Activated CD4-positive, alpha-beta T cell treated with anti-CD3 and anti-CD28 coated beads for 48 hours (primary cell): Measurements from ENCODE around the gene CNTNAP2.

ENCODE experiments used
- DNase-seq: peaks from one replicate; pipeline ENCODE4 v3.0.0-alpha.2; 2020

Gene CNTNAP2

DNA sequence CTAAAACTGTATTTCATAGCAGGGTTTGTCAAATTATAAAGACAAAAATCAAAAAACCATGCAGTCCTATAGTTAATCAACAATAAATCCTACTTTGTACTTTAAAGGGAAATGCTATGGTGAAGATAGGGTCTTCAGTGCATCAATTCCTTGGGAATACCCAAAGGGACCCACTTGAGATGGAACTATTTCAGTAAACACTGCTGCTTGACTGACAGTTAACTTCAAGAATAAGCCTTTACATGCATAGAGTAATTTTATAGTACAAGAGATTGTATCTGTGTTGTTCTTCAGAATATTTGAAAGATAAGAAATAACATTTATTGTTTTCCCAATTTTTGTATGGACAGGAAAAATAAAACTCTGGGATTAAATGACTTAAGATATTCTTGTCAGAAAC, 1179.6 kb downstream of the CNTNAP2 start:
- DNase-seq: no peak

DNA sequence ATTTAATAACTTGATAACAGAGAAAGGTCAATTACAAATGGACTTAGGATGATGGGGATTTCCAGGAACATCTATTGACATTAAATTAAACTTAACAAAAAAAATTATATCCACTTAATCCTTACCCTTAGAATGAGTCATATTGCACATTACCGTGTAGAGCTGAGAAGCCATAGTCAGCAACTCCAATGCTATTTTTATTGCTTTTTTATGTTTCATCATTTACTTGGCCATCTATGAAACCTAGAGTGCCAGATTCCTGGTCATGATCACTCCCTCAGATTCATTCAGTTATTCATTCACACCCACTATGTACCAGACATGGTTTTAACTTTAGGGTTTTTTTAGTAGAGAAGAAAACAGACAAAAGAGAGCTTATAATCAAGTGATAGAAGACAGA, 1180.4 kb downstream of the CNTNAP2 start:
- DNase-seq: no peak

GRCh38 chr7:147298611-147299043, 1182.0 kb downstream of the CNTNAP2 start:
- DNase-seq: no peak

DNA sequence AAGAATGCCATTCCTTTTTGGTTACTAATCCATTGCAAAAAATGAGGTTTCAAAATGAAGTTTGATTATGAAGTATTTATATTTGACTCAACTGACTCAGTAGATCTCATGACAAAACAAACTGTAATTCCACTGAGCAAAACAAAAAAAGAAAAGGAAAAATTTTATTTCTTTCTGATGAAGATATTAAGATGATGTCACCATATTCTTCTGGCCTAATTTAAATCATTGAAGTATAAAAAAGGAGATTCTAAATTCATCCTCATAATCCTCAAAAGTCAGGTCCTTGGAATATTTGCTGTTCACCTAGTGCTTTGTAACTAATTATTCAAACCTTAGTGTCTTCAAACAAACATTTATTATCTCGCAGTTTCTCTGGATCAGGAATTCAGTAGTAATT, 1183.7 kb downstream of the CNTNAP2 start:
- DNase-seq: no peak

- DNase-seq: no peak
Observed at GRCh38 chr7:147304376-147304775, 1187.8 kb downstream of the CNTNAP2 start.

GRCh38 chr7:147305827-147306226, 1189.2 kb downstream of the CNTNAP2 start:
- no peak for DNase-seq

- DNase-seq: no peak
Observed at GRCh38 chr7:147308539-147308938, 1191.9 kb downstream of the CNTNAP2 start.

GRCh38 chr7:147311336-147311735, 1194.7 kb downstream of the CNTNAP2 start:
- no peak for DNase-seq

- no peak for DNase-seq
Observed at GRCh38 chr7:147321504-147321903, 1204.9 kb downstream of the CNTNAP2 start.

DNA sequence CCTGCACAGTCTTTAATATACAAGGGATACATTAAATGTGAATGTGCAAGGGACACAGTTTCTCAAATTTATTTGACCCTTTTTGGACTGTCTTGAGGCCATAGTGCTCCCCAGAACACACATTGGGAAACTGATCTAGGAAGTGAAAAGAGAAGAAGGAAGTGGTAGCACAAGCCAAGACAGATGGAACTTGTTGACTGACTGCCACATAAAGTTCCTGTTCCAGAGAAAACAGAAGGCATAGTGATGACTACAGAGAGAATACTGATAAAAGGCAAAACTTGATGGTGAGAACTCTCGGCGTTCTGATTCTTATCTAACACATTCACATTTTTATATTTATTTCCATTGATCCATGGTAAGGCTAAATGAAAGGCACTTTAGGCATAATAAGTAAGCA, 1216.4 kb downstream of the CNTNAP2 start:
- no peak for DNase-seq

DNA sequence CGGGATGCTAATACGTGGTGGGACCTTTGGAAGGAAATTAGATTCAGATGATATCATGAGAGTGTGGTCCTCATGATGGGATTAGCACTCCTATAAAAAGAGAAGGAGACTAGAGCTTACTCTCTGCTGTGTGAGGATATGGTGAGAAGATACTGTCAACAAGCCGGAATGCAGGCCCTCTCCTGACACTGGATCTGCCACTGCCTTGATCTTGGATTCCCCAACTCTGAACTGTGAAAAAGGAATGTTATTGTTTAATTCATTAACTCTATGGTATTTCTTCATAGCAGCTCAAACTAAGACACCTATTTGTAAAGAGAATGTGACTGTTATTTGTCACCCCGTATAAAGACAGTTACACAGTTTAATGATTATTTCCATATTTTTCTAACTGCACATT, 1246.5 kb downstream of the CNTNAP2 start:
- no peak for DNase-seq

- DNase-seq: no peak
Observed at GRCh38 chr7:147376192-147376591, 1259.6 kb downstream of the CNTNAP2 start.

- DNase-seq: no peak
Observed at GRCh38 chr7:147380926-147381325, 1264.3 kb downstream of the CNTNAP2 start.

DNA sequence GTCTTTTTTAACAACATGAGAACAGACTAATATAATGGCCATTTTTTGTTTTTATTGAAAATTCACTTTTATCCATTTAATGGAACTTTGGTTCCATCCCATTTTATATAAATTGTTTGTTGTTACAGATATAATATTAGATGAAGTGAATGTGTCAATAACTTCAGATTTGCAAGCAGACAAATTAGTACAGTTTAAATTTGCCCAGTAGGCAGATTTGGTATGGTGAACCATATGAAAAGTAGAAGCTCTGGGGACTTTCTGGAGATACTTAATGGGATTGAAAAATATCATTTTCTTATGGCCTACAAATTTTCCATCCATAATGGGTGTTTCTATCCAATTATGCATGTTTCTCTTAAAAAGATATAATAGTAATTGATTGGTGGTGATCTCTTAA, 1277.7 kb downstream of the CNTNAP2 start:
- no peak for DNase-seq

GRCh38 chr7:147400221-147400689, 1283.7 kb downstream of the CNTNAP2 start:
- no peak for DNase-seq

DNA sequence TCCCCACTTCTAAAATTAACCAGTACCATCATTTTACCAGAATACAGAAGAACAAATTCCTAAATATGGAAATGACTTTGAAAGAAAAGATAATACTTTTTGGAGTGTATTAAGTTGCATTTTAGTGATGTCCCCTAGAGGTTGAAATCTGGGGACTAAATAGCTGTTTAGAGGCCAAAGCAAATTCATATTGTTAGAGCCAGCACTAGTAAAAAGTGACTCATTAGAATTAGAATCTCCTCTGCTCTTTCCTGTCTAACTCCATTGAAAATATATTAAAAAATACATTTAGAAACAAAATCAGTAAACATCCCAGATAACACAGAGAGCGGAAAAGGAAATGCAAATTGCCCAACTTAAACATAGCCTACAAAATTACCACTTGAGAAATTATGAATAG, 1284.3 kb downstream of the CNTNAP2 start:
- no peak for DNase-seq

DNA sequence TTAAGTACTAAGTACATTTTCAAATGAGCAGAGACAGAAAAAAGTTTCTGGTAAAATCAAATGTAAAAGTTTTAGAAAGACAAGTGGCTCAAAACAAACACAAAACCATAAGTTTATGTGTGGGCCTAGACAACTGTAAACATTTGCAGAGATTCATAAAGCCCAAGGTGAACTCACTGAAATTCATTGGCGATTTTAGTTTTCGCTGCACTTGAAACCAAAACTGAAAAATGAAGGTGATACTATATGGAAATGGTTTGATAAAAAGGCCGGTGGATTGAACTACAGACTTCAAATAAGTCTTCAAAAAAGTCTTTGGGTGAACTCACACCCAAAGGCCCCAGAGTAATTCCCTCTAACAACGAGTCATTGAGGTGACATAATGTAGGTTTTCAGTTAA, 1289.0 kb downstream of the CNTNAP2 start:
- DNase-seq: no peak

DNA sequence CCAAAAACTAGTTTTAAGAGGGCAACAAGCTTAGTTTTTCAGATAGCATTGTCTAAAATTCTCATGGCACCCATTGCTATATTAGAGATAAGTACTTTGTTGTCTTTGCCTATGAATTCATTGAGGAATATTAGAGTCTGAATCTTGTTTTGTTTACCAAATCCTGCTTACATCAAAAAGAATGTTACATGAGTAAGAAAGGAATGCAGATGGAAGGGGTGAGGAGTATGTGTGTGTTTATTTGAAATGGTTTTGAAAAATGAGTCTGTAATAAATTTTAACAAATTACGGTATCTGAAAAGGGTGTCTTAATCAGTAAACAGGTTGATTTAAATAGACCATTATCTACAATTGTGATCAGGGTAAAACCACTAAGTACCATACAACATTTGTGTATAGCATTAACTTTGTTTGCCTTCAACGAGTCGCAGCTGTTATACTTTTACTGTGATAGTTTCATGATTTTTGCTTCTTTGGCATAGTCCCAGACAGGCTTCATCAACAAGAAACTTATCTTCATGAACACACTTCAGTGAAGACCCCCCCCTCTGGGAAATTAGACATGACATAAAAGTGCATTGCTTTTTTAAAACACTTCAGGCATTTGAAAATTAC, 1290.0 kb downstream of the CNTNAP2 start:
- no peak for DNase-seq

DNA sequence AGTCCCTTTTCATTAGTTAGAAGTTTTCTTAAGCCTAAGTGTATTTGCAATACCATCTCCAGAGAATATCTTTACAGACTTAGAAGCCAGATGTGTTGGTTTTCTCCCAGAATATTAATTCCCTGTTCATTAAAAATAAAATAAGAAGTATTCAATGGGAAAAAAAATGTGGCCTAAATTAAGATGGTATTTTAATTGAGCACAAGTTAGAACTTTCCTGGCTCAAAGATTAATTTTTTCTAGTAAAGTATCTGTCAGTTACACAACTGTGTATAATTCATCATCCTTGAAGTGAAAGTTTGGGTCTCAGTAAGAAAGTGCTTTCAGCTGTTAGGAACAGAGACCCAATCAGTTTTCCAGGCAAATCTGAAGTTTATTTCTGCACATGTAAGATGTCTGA, 1294.5 kb downstream of the CNTNAP2 start:
- DNase-seq: no peak

DNA sequence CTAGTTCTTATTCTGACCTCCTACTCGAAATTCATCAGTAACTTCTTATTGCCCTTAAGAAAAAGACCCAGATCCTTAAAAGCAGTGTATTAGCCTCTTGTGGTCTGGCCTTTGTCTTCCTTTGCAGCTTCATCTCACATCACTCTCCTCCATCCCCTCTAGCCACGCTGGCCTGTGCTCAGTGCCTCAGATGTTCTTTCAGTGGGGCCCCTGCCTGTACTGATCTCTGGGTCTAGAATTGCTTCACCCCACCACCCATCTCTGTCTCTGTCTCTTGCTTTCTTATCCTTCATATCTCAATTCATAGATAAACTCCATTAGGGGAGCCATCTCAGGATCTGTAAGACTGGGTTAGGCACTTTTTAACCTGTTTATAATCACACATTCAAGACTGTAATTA, 1295.5 kb downstream of the CNTNAP2 start:
- DNase-seq: no peak

GRCh38 chr7:147412782-147413556, 1296.4 kb downstream of the CNTNAP2 start:
- no peak for DNase-seq

- no peak for DNase-seq
Observed at GRCh38 chr7:147413557-147413870, 1296.9 kb downstream of the CNTNAP2 start.

DNA sequence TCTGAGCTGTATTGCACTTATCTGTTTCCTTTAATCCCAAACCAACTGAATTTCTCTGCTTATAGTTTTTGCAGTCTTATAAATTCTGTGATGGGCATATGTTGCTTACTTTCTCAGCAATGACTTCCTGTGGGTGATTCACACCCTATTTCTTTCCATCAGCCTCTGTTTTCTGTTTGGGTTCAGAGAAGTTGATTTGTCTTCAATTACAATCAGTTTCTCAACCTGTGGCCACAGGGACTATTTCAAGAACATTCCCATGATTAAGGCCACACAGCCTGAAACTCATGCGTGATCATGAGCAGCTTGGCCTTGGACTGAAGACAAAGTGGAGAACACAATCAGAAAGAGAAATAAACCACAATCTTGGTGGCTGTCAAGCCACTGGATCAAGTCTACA, 1299.4 kb downstream of the CNTNAP2 start:
- no peak for DNase-seq

DNA sequence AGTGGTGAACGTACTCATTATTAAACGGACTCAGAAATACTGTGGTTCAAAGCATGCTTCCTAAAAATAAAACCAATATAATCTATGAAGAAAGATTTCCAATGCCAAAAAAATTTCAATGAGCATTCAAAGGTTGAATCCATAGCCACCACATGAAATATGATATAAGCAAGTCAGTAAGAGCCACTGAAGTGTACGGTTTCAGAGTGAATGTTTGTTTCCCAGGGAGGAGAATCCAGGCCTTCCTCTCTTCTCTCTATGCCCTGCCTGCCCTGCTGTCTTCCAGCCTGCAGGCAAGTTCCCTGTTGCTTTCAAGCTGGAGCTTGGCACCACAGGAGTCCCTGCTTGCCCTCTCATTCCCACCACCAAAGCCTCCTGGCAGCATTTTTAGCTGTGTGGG, 1302.4 kb downstream of the CNTNAP2 start:
- DNase-seq: no peak

GRCh38 chr7:147423875-147424274, 1307.3 kb downstream of the CNTNAP2 start:
- DNase-seq: no peak
